K562 (cell line): ENCODE measurements around the gene LSM14B. TPM values are rescaled to one million over a fixed set of nuclear protein-coding genes. Genes with fewer than 3 reads are reported as not detected.

Experiments
- HDAC2 ChIP-seq: fragments of 450-650 bp; IDR thresholded peaks from 2 replicates; pipeline ENCODE4 v1.6.1; 2016; ENCODE audit warnings: mild to moderate bottlenecking
- L3MBTL2 ChIP-seq: fragments of 450-650 bp; IDR thresholded peaks from 2 replicates; pipeline ENCODE4 v1.6.1; 2016; ENCODE audit warnings: mild to moderate bottlenecking, moderate library complexity
- NFE2L1 ChIP-seq: fragments of 450-650 bp; IDR thresholded peaks from 2 replicates; pipeline ENCODE4 v1.6.1; 2016; ENCODE audit warnings: missing genetic modification characterization, low read depth, mild to moderate bottlenecking, missing compliant biosample characterization, moderate library complexity, borderline replicate concordance
- PHF20 ChIP-seq: fragments of 450-650 bp; IDR thresholded peaks from 2 replicates; pipeline ENCODE4 v1.6.1; 2018; ENCODE audit not compliant: partially characterized antibody
- PHF21A ChIP-seq: fragments of 450-650 bp; IDR thresholded peaks from 2 replicates; pipeline ENCODE4 v1.6.1; 2017; ENCODE audit warnings: low read depth, borderline replicate concordance
- PHF8 ChIP-seq: fragments of 200-600 bp; sonication (generic); IDR thresholded peaks from 2 replicates; pipeline ENCODE4 v1.6.1; 2012; ENCODE audit warnings: mixed run types, mild to moderate bottlenecking, inconsistent platforms, low read length, moderate library complexity, borderline replicate concordance
- RBFOX2 ChIP-seq: fragments of 200-400 bp; formaldehyde crosslinking; IDR thresholded peaks from 2 replicates; pipeline ENCODE4 v1.6.1; 2017; ENCODE audit warnings: low read depth, mild to moderate bottlenecking, low read length, moderate library complexity
- RBM39 ChIP-seq: fragments of 200-400 bp; formaldehyde crosslinking; optimal IDR thresholded peaks from 2 replicates; pipeline ENCODE3; 2018; ENCODE audit warnings: low read depth, low read length
- SLC30A9 ChIP-seq: fragments of 250-450 bp; sonication (Bioruptor Pico); IDR thresholded peaks from 2 replicates; pipeline ENCODE4 v1.8.0; 2022; ENCODE audit warnings: mild to moderate bottlenecking, moderate library complexity
- SNIP1 ChIP-seq: fragments of 450-650 bp; IDR thresholded peaks from 2 replicates; pipeline ENCODE4 v1.7.1; 2017; ENCODE audit warnings: low read depth, mild to moderate bottlenecking
- SUPT5H ChIP-seq: fragments of 450-650 bp; IDR thresholded peaks from 2 replicates; pipeline ENCODE4 v1.6.1; 2016
- YY1 ChIP-seq, 3 experiments: IDR thresholded peaks; 2 replicates each; pipeline ENCODE4 v1.6.1; 2011; ENCODE audit warnings: low read length in 2 of 3, mild to moderate bottlenecking in 2 of 3, moderate library complexity in 2 of 3, borderline replicate concordance in 1 of 3, control low read depth in 1 of 3, low read depth in 1 of 3; ENCODE audit not compliant: insufficient read depth in 3 of 3, insufficient replicate concordance in 2 of 3, control insufficient read depth in 1 of 3, insufficient read length in 1 of 3; ENCODE audit errors: extremely low read depth in 1 of 3
- ZBTB1 ChIP-seq: sonication (generic); formaldehyde crosslinking; IDR thresholded peaks from 2 replicates; pipeline ENCODE4 v1.8.1; 2023; ENCODE audit warnings: missing genetic modification reagents, low read depth, mild to moderate bottlenecking, borderline replicate concordance
- ZKSCAN3 ChIP-seq: fragments of 250-450 bp; sonication (Bioruptor Pico); IDR thresholded peaks from 2 replicates; pipeline ENCODE4 v1.4.0; 2020
- polyA plus RNA-seq, 8 experiments: library from polyadenylated mRNA; depleted of rRNA in 4 of 8; stranded (reverse) in 5 of 8; unstranded in 3 of 8; fragments of >200 nt; fragmentation: Nextera tagmentation in 2 of 8; fragmentation: Illumina TruSeq in 1 of 8; extraction: Ambion mirVana in 2 of 8; extraction: Trizol in 1 of 8; gene quantifications; 2 replicates each; pipeline versions ENCODE4 v1.2.1 to v1.2.3, GENCODE V29; 2011 to 2014; ENCODE audit warnings: inconsistent platforms in 1 of 8, missing spikeins in 1 of 8
- total RNA-seq, 7 experiments: library from RNA; depleted of rRNA in 6 of 7; stranded (reverse); fragments of >200 nt in 6 of 7; fragmentation: Illumina TruSeq in 2 of 7; extraction: Trizol in 2 of 7; gene quantifications; 2 replicates each; pipeline versions ENCODE4 v1.2.1 to v1.2.3, GENCODE V29; 2011 to 2021; ENCODE audit warnings: low replicate concordance in 1 of 7
- TF ChIP-seq, protein P1 (sequence below): fragments of 250-450 bp; sonication (Bioruptor Pico); IDR thresholded peaks from 2 replicates; pipeline ENCODE4 v1.4.0; 2020; ENCODE audit warnings: mild to moderate bottlenecking, moderate library complexity
- TF ChIP-seq, protein P2 (sequence below): fragments of 450-650 bp; IDR thresholded peaks from 2 replicates; pipeline ENCODE4 v1.6.1; 2018; ENCODE audit not compliant: partially characterized antibody
- TF ChIP-seq, protein P3 (sequence below), 2 experiments: IDR thresholded peaks; 2 replicates each; pipeline ENCODE4 v1.6.1; 2011; ENCODE audit warnings: borderline replicate concordance in 1 of 2, control low read depth in 1 of 2, low read depth in 1 of 2, low read length in 1 of 2, mild to moderate bottlenecking in 1 of 2, mixed read lengths in 1 of 2, moderate library complexity in 1 of 2; ENCODE audit not compliant: insufficient read depth in 1 of 2, insufficient read length in 1 of 2, poor library complexity in 1 of 2, severe bottlenecking in 1 of 2; ENCODE audit errors: extremely low read depth in 1 of 2

The LSM14B gene
- total and polyA plus RNA-seq, 9 of the 15 experiments (the other 6 are each of a cell fraction or from before 2014, with no cell fraction given) = 0.66 to 36.0 (median 20.2) TPM

DNA sequence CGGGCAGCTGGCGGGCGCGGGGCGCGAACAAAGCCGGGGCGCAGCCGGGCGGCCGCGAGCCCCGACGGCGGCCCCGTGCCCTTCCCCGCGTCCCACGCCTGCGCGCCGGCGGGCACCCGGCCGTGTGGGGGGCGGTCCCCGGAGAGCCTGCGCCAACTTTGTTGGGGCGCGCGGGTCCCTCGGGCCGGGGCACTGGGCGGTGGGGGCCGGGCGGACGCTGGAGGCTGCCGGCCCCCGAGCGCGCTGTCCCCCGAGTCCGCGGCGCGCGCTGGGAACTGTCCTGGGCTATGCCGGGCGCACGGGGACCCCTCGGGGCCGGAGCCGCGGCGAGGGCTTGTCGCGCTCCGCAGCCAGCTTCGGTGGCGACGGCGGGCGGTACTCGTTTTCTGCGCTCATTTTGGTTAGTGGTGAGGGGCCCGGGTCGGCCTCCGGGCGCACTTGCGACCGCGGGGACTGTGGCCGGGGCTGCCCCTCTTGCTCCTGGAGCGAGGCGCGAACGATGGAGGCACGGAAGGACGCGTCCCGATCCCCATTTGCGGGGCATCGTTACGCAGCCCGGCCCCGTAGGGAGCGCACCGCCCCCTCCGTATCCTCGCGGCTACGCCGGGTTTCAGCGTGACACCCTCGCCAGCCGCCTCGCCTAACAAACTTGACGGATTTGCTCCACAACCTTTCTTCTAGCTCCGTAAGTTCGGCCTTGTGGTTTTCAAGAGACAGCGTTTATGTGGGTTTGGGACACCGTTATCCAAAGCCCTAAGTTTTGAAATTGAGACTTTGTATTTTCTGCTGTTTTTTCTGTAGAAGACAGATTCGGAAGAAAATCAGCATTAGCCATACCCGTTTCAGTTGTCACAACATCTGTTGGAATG is 21.9 kb downstream of the LSM14B start (continued):
- TF ChIP-seq RBFOX2 = peak; percentile 73
- TF ChIP-seq, protein P1, sequence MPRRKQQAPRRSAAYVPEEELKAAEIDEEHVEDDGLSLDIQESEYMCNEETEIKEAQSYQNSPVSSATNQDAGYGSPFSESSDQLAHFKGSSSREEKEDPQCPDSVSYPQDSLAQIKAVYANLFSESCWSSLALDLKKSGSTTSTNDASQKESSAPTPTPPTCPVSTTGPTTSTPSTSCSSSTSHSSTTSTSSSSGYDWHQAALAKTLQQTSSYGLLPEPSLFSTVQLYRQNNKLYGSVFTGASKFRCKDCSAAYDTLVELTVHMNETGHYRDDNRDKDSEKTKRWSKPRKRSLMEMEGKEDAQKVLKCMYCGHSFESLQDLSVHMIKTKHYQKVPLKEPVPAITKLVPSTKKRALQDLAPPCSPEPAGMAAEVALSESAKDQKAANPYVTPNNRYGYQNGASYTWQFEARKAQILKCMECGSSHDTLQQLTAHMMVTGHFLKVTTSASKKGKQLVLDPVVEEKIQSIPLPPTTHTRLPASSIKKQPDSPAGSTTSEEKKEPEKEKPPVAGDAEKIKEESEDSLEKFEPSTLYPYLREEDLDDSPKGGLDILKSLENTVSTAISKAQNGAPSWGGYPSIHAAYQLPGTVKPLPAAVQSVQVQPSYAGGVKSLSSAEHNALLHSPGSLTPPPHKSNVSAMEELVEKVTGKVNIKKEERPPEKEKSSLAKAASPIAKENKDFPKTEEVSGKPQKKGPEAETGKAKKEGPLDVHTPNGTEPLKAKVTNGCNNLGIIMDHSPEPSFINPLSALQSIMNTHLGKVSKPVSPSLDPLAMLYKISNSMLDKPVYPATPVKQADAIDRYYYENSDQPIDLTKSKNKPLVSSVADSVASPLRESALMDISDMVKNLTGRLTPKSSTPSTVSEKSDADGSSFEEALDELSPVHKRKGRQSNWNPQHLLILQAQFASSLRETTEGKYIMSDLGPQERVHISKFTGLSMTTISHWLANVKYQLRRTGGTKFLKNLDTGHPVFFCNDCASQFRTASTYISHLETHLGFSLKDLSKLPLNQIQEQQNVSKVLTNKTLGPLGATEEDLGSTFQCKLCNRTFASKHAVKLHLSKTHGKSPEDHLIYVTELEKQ (CRISPR knock-in tag) = no peak
- no peak for TF ChIP-seq PHF21A
- peak; percentile 90 for TF ChIP-seq L3MBTL2
- no peak for TF ChIP-seq SNIP1
- TF ChIP-seq, protein P2, sequence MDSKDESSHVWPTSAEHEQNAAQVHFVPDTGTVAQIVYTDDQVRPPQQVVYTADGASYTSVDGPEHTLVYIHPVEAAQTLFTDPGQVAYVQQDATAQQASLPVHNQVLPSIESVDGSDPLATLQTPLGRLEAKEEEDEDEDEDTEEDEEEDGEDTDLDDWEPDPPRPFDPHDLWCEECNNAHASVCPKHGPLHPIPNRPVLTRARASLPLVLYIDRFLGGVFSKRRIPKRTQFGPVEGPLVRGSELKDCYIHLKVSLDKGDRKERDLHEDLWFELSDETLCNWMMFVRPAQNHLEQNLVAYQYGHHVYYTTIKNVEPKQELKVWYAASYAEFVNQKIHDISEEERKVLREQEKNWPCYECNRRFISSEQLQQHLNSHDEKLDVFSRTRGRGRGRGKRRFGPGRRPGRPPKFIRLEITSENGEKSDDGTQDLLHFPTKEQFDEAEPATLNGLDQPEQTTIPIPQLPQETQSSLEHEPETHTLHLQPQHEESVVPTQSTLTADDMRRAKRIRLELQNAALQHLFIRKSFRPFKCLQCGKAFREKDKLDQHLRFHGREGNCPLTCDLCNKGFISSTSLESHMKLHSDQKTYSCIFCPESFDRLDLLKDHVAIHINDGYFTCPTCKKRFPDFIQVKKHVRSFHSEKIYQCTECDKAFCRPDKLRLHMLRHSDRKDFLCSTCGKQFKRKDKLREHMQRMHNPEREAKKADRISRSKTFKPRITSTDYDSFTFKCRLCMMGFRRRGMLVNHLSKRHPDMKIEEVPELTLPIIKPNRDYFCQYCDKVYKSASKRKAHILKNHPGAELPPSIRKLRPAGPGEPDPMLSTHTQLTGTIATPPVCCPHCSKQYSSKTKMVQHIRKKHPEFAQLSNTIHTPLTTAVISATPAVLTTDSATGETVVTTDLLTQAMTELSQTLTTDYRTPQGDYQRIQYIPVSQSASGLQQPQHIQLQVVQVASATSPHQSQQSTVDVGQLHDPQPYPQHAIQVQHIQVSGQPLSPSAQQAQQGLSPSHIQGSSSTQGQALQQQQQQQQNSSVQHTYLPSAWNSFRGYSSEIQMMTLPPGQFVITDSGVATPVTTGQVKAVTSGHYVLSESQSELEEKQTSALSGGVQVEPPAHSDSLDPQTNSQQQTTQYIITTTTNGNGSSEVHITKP = peak; percentile 67
- TF ChIP-seq NFE2L1 (tag) = no peak
- no peak for TF ChIP-seq SUPT5H
- peak in 1 of 3 experiments; percentile 42 for TF ChIP-seq YY1 (IDR thresholded peaks at IDR 0.05; ENCODE audit: borderline replicate concordance in 1 of 3, control insufficient read depth in 1 of 3, extremely low read depth in 1 of 3, insufficient read depth in 3 of 3, insufficient read length in 1 of 3, insufficient replicate concordance in 2 of 3, low read depth in 1 of 3, low read length in 2 of 3)
- peak; percentile 34; the same call in 1 of the 2 replicates for TF ChIP-seq PHF8
- no peak for TF ChIP-seq ZKSCAN3
- no peak for TF ChIP-seq RBM39
- TF ChIP-seq SLC30A9 (CRISPR knock-in tag) = no peak
- no peak for TF ChIP-seq ZBTB1 (CRISPR knock-in tag)
- peak; percentile 48 for TF ChIP-seq PHF20
- peak; percentile 39; the same call in 1 of the 2 replicates for TF ChIP-seq HDAC2
- TF ChIP-seq, protein P3, sequence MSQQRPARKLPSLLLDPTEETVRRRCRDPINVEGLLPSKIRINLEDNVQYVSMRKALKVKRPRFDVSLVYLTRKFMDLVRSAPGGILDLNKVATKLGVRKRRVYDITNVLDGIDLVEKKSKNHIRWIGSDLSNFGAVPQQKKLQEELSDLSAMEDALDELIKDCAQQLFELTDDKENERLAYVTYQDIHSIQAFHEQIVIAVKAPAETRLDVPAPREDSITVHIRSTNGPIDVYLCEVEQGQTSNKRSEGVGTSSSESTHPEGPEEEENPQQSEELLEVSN (IDR thresholded peaks at IDR 0.05; ENCODE audit: borderline replicate concordance in 1 of 2, extremely low read depth in 1 of 2, insufficient read depth in 1 of 2, insufficient read length in 1 of 2, low read depth in 1 of 2, low read length in 1 of 2, poor library complexity in 1 of 2, severe bottlenecking in 1 of 2) = peak; percentile 57 to 77
